GM12892 (cell line): ENCODE data around the gene CCDC149.

Source experiments
- POLR2A ChIP-seq: IDR thresholded peaks from 2 replicates; pipeline ENCODE4 v1.6.1; 2011; ENCODE audit warnings: low read depth, low read length, control low read depth
- POLR2AphosphoS5 ChIP-seq: IDR thresholded peaks from 2 replicates; pipeline ENCODE4 v1.6.1; 2011; ENCODE audit warnings: low read depth, low read length, control low read depth
- TAF1 ChIP-seq: IDR thresholded peaks from 2 replicates; pipeline ENCODE4 v1.6.1; 2011; ENCODE audit warnings: low read depth, mild to moderate bottlenecking, control low read depth, low read length, borderline replicate concordance

- no peak for TF ChIP-seq TAF1
- no peak for TF ChIP-seq POLR2AphosphoS5
- no peak for TF ChIP-seq POLR2A
Measured at GRCh38 chr4:24799196-24799543, 113.7 kb downstream of the CCDC149 start.
